H9 (cell line): ENCODE data around the gene CHN1. TPM values are rescaled to one million over a fixed set of nuclear protein-coding genes. Genes with fewer than 3 reads are reported as not detected.

ENCODE experiments used
- DNase-seq: peaks from one replicate; pipeline ENCODE4 v3.0.0-alpha.2; 2017
- H2AFZ ChIP-seq: one replicate; pipeline ENCODE4 v1.6.1; 2013; ENCODE audit warnings: mild to moderate bottlenecking, low read length, control low read depth, moderate library complexity
- H2AK5ac ChIP-seq: 2 replicates; pipeline ENCODE4 v1.6.1; 2013; ENCODE audit warnings: low read length, control low read depth, mixed read lengths; ENCODE audit not compliant: insufficient read length
- H2BK120ac ChIP-seq: one replicate; pipeline ENCODE4 v1.6.1; 2013; ENCODE audit warnings: low read depth, mild to moderate bottlenecking, low read length, control low read depth, inconsistent platforms; ENCODE audit not compliant: poor library complexity, severe bottlenecking
- H2BK12ac ChIP-seq: 2 replicates; pipeline ENCODE4 v1.6.1; 2013; ENCODE audit warnings: low read length, control low read depth, mixed read lengths, low read depth; ENCODE audit not compliant: insufficient read length
- H2BK15ac ChIP-seq: 2 replicates; pipeline ENCODE4 v1.6.1; 2013; ENCODE audit warnings: low read depth, low read length, control low read depth
- H2BK20ac ChIP-seq: one replicate; pipeline ENCODE4 v1.6.1; 2013; ENCODE audit warnings: low read depth, mild to moderate bottlenecking, low read length, control low read depth, inconsistent platforms; ENCODE audit not compliant: poor library complexity, severe bottlenecking
- H2BK5ac ChIP-seq: 2 replicates; pipeline ENCODE4 v1.6.1; 2013; ENCODE audit warnings: low read length, control low read depth, mixed read lengths; ENCODE audit not compliant: insufficient read length
- H3K14ac ChIP-seq: 2 replicates; pipeline ENCODE4 v1.6.1; 2013; ENCODE audit warnings: low read length, control low read depth; ENCODE audit not compliant: insufficient read depth
- H3K18ac ChIP-seq: 2 replicates; pipeline ENCODE4 v1.6.1; 2013; ENCODE audit warnings: low read depth, mild to moderate bottlenecking, mixed read lengths, low read length, control low read depth; ENCODE audit not compliant: insufficient read length
- H3K23ac ChIP-seq: 2 replicates; pipeline ENCODE4 v1.6.1; 2013; ENCODE audit warnings: low read length, control low read depth, mixed read lengths, low read depth; ENCODE audit not compliant: insufficient read length
- H3K23me2 ChIP-seq: 2 replicates; pipeline ENCODE4 v1.6.1; 2013; ENCODE audit warnings: low read depth, mild to moderate bottlenecking, mixed read lengths, low read length, control low read depth; ENCODE audit not compliant: insufficient read length, poor library complexity, severe bottlenecking
- H3K27ac ChIP-seq: 2 replicates; pipeline ENCODE4 v1.5.1; 2013; ENCODE audit warnings: low read length, control low read depth, mixed read lengths, low read depth; ENCODE audit not compliant: insufficient read length
- H3K27me3 ChIP-seq: 2 replicates; pipeline ENCODE4 v1.6.1; 2013; ENCODE audit warnings: low read length, control low read depth, inconsistent platforms; ENCODE audit not compliant: insufficient read depth
- H3K4ac ChIP-seq: 2 replicates; pipeline ENCODE4 v1.6.1; 2013; ENCODE audit warnings: low read depth, mild to moderate bottlenecking, control low read depth, inconsistent platforms, low read length, moderate library complexity
- H3K4me1 ChIP-seq: 2 replicates; pipeline ENCODE4 v1.6.1; 2013; ENCODE audit warnings: low read length, control low read depth, inconsistent platforms; ENCODE audit not compliant: insufficient read depth
- H3K4me2 ChIP-seq: 2 replicates; pipeline ENCODE4 v1.6.1; 2013; ENCODE audit warnings: low read length, control low read depth, mixed read lengths; ENCODE audit not compliant: insufficient read length, insufficient read depth
- H3K56ac ChIP-seq: 2 replicates; pipeline ENCODE4 v1.6.1; 2013; ENCODE audit warnings: low read depth, mild to moderate bottlenecking, mixed read lengths, low read length, control low read depth; ENCODE audit not compliant: insufficient read length
- H3K79me1 ChIP-seq: 2 replicates; pipeline ENCODE4 v1.6.1; 2013; ENCODE audit warnings: low read depth, mild to moderate bottlenecking, moderate library complexity, low read length, control low read depth, inconsistent platforms; ENCODE audit not compliant: insufficient read depth, poor library complexity, severe bottlenecking
- H3K79me2 ChIP-seq: 2 replicates; pipeline ENCODE4 v1.6.1; 2013; ENCODE audit warnings: low read length, control low read depth, inconsistent platforms; ENCODE audit not compliant: insufficient read depth
- H3K9ac ChIP-seq: 2 replicates; pipeline ENCODE4 v1.6.1; 2013; ENCODE audit warnings: low read length, control low read depth, mixed read lengths; ENCODE audit not compliant: insufficient read length; ENCODE audit errors: extremely low read depth
- H3K9me3 ChIP-seq: one replicate; pipeline ENCODE4 v1.6.1; 2013; ENCODE audit warnings: low read depth, low read length, inconsistent platforms; ENCODE audit not compliant: control insufficient read depth
- H3T11ph ChIP-seq: one replicate; pipeline ENCODE4 v1.6.1; 2013; ENCODE audit warnings: mild to moderate bottlenecking, low read length, control low read depth, inconsistent platforms
- H4K20me1 ChIP-seq: one replicate; pipeline ENCODE4 v1.6.1; 2013; ENCODE audit not compliant: control insufficient read depth, insufficient read length, insufficient read depth
- H4K5ac ChIP-seq: 2 replicates; pipeline ENCODE4 v1.6.1; 2013; ENCODE audit warnings: low read depth, mild to moderate bottlenecking, mixed read lengths, low read length, control low read depth; ENCODE audit not compliant: insufficient read length
- H4K8ac ChIP-seq: replicated peaks from 2 replicates; pipeline ENCODE4 v1.6.1; 2013; ENCODE audit warnings: low read length, control low read depth, mixed read lengths, low read depth; ENCODE audit not compliant: insufficient read length
- H4K91ac ChIP-seq: 2 replicates; pipeline ENCODE4 v1.6.1; 2013; ENCODE audit warnings: low read depth, mild to moderate bottlenecking, moderate library complexity, mixed read lengths, low read length, control low read depth; ENCODE audit not compliant: insufficient read length
- H3K27ac Mint-ChIP-seq, 3 experiments: 2 replicates in 2 of 3; 3 replicates in 1 of 3; pipeline ENCODE4 v1.8.0; 2020 to 2021; ENCODE audit warnings: mixed read lengths in 3 of 3, mild to moderate bottlenecking in 1 of 3, moderate library complexity in 1 of 3
- H3K27me3 Mint-ChIP-seq: 2 replicates; pipeline ENCODE4 v1.8.0; 2021; ENCODE audit warnings: low read depth, mild to moderate bottlenecking, moderate library complexity, mixed read lengths
- H3K36me3 Mint-ChIP-seq, 3 experiments: 2 replicates in 2 of 3; 3 replicates in 1 of 3; pipeline ENCODE4 v1.8.0; 2020 to 2021; ENCODE audit warnings: low read depth in 3 of 3, mixed read lengths in 3 of 3; ENCODE audit not compliant: insufficient read depth in 1 of 3
- H3K4me1 Mint-ChIP-seq, 2 experiments: 2 replicates each; pipeline ENCODE4 v1.8.0; 2020; ENCODE audit warnings: mixed read lengths in 2 of 2
- H3K4me3 Mint-ChIP-seq, 2 experiments: 2 replicates in 1 of 2; 3 replicates in 1 of 2; pipeline ENCODE4 v1.8.0; 2020 to 2021; ENCODE audit warnings: mild to moderate bottlenecking in 2 of 2, mixed read lengths in 2 of 2, moderate library complexity in 1 of 2
- H3K9me3 Mint-ChIP-seq, 2 experiments: 2 replicates in 1 of 2; 3 replicates in 1 of 2; pipeline ENCODE4 v1.8.0; 2020; ENCODE audit warnings: mild to moderate bottlenecking in 2 of 2, mixed read lengths in 2 of 2, moderate library complexity in 1 of 2
- WGBS: extraction: QIAGEN DNeasy Blood & Tissue Kit; methylation state at CpG from one replicate; pipeline ENCODE4 v1.1.7; 2013; ENCODE audit warnings: missing lambda C conversion rate, low lambda C conversion rate, mixed read lengths; ENCODE audit not compliant: insufficient read length; ENCODE audit errors: extremely low coverage; 5-methylcytosine and 5-hydroxymethylcytosine counted together
- total RNA-seq: library from RNA; stranded (reverse); gene quantifications from 2 replicates; pipeline ENCODE4 v1.2.1, GENCODE V29; 2021
- TF ChIP-seq, protein P1 (sequence below): fragments of 200-600 bp; sonication (generic); conservative IDR thresholded peaks from 3 replicates; pipeline ENCODE4 v1.8.0; 2021; ENCODE audit warnings: antibody characterized with exemption, mild to moderate bottlenecking

The CHN1 gene
- total RNA-seq, 1 experiment from 2014 or later: 33.9 TPM

DNA sequence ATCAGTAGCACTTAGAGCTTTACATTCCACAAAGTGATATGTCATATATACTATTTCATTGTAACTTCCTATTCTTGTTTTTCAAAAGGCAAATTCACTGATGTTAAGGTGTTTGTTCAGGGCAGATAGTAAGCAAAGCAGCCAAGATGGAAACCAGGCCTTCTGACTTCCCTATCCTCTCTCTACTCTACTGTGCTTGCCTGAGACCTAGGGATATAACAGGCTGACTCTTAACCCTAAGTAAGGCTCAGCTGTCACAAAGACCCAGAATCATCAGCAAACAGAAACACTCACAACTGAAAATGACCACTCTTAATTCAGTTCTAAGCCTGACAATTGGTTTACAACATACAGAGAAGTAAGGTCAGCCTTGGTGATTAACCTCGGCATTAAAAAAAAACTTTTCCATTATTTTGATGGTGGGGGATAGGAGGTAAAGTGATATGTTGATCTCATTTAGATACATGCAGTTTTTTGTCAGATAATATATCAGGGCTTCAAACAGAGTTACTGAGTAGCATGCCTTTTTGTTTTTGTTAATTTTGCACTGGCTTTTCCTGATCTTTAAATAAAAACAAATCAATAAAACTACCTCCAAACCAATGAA, 145.5 kb downstream of the CHN1 start:
- DNase-seq: no peak
- Histone ChIP-seq H3K79me1 (no peaks in the 10 kb centered on the region), H2BK120ac (no peak overlapping the region), H2BK20ac (no peak overlapping the region), H3K4me2 (no peak overlapping the region), H3K27ac (no peak overlapping the region), H3K9me3 (no peaks in the 10 kb centered on the region), H2AK5ac (no peak overlapping the region), H3K56ac (no peak overlapping the region), H2BK12ac (no peak overlapping the region), H2BK15ac (no peak overlapping the region), H3K14ac (no peak overlapping the region), H3K79me2 (no peaks in the 10 kb centered on the region), H4K5ac (no peak overlapping the region), H3K23me2 (no peaks in the 10 kb centered on the region), H3K9ac (no peak overlapping the region), H3K18ac (no peak overlapping the region), H3K4me1 (peaks cover 3% of the 10 kb centered on the region; the same call in 1 of the 2 replicates), H4K20me1 (no peaks in the 10 kb centered on the region), H2AFZ (no peak overlapping the region), H3K23ac (no peak overlapping the region), H3K4ac (no peak overlapping the region), H4K8ac (no peak overlapping the region), H3K27me3 (no peaks in the 10 kb centered on the region), H2BK5ac (no peak overlapping the region), H4K91ac (no peak overlapping the region), H3T11ph (no peak overlapping the region)
- TF ChIP-seq, protein P1, sequence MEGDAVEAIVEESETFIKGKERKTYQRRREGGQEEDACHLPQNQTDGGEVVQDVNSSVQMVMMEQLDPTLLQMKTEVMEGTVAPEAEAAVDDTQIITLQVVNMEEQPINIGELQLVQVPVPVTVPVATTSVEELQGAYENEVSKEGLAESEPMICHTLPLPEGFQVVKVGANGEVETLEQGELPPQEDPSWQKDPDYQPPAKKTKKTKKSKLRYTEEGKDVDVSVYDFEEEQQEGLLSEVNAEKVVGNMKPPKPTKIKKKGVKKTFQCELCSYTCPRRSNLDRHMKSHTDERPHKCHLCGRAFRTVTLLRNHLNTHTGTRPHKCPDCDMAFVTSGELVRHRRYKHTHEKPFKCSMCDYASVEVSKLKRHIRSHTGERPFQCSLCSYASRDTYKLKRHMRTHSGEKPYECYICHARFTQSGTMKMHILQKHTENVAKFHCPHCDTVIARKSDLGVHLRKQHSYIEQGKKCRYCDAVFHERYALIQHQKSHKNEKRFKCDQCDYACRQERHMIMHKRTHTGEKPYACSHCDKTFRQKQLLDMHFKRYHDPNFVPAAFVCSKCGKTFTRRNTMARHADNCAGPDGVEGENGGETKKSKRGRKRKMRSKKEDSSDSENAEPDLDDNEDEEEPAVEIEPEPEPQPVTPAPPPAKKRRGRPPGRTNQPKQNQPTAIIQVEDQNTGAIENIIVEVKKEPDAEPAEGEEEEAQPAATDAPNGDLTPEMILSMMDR: no peak
- H3K4me3 Mint-ChIP-seq: no peak overlapping the region
- H3K9me3 Mint-ChIP-seq: no peaks in the 10 kb centered on the region
- no CpG with 5 or more reads among the region's 1 CpG for WGBS
- H3K36me3 Mint-ChIP-seq: peaks cover 0 to 6% (median 0%) of the 10 kb centered on the region in 3 experiments; a peak in 2 of 7 replicates
- peak overlapping the region in 2 of 3 experiments; percentile 9 to 86; a peak in 3 of 7 replicates for H3K27ac Mint-ChIP-seq
- no peaks in the 10 kb centered on the region for H3K27me3 Mint-ChIP-seq
- H3K4me1 Mint-ChIP-seq: peaks cover 35 to 38% of the 10 kb centered on the region in 2 experiments
